Measurements from ENCODE around the gene SULF2.

GRCh38 chr20:47724910-47725247, 60.4 kb downstream of the SULF2 start:
- no peak for TF ChIP-seq CTCF (conservative IDR thresholded peaks at IDR 0.05; ENCODE audit: low read depth, low read length)
- no peak for TF ChIP-seq EZH2 (IDR thresholded peaks at IDR 0.05; ENCODE audit: borderline replicate concordance, low read depth, low read length, poor library complexity, severe bottlenecking)
